ENCODE data around the gene ANKRD33B.

The ANKRD33B gene

GRCh38 chr5:10578293-10578665 is 14.4 kb downstream of the ANKRD33B start:
- TF ChIP-seq CTCF (IDR thresholded peaks at IDR 0.05; ENCODE audit: low read depth, low read length, missing control alignments): no peak
- DNase-seq: no peak

GRCh38 chr5:10578869-10579268 is 15.0 kb downstream of the ANKRD33B start:
- no peaks in the 10 kb centered on the region for H3K36me3 ChIP-seq (replicated peaks)
- no peak overlapping the region for H3K27ac ChIP-seq
- DNase-seq: no peak
- H3K27me3 ChIP-seq (replicated peaks): no peaks in the 10 kb centered on the region
- no peak for TF ChIP-seq CTCF (IDR thresholded peaks at IDR 0.05; ENCODE audit: low read depth, low read length, missing control alignments)
- in situ Hi-C loops (cut with HindIII; ENCODE audit: low pct_ligation_motif_present, low sequenced_read_pairs): no loop called here
- no peak overlapping the region for H3K4me3 ChIP-seq (ENCODE audit: low read depth, low read length)

More at GRCh38 chr5:10578293-10578665, 14.4 kb downstream of the ANKRD33B start:
- no peak overlapping the region for H3K27ac ChIP-seq
- no peak overlapping the region for H3K4me3 ChIP-seq (ENCODE audit: low read depth, low read length)
- in situ Hi-C loops (cut with HindIII; ENCODE audit: low pct_ligation_motif_present, low sequenced_read_pairs): no loop called here
- no peaks in the 10 kb centered on the region for H3K27me3 ChIP-seq (replicated peaks)
- no peaks in the 10 kb centered on the region for H3K36me3 ChIP-seq (replicated peaks)

GRCh38 chr5:10579536-10580521 is 16.0 kb downstream of the ANKRD33B start:
- Histone ChIP-seq H3K4me3 (ENCODE audit: low read depth, low read length) (no peak overlapping the region), H3K27me3 (replicated peaks) (no peaks in the 10 kb centered on the region), H3K27ac (no peak overlapping the region), H3K36me3 (replicated peaks) (no peaks in the 10 kb centered on the region)
- DNase-seq: no peak
- in situ Hi-C loops (cut with HindIII; ENCODE audit: low pct_ligation_motif_present, low sequenced_read_pairs): no loop called here
- no peak for TF ChIP-seq CTCF (IDR thresholded peaks at IDR 0.05; ENCODE audit: low read depth, low read length, missing control alignments)

GRCh38 chr5:10580531-10581423 is 16.9 kb downstream of the ANKRD33B start:
- TF ChIP-seq CTCF (IDR thresholded peaks at IDR 0.05; ENCODE audit: low read depth, low read length, missing control alignments): no peak
- H3K27ac ChIP-seq: no peak overlapping the region
- in situ Hi-C loops (cut with HindIII; ENCODE audit: low pct_ligation_motif_present, low sequenced_read_pairs): no loop called here
- H3K27me3 ChIP-seq (replicated peaks): no peaks in the 10 kb centered on the region
- no peaks in the 10 kb centered on the region for H3K36me3 ChIP-seq (replicated peaks)
- no peak overlapping the region for H3K4me3 ChIP-seq (ENCODE audit: low read depth, low read length)
- no peak for DNase-seq

- Histone ChIP-seq H3K27ac (no peak overlapping the region), H3K4me3 (ENCODE audit: low read depth, low read length) (no peak overlapping the region), H3K27me3 (replicated peaks) (no peaks in the 10 kb centered on the region), H3K36me3 (replicated peaks) (no peaks in the 10 kb centered on the region)
- no peak for TF ChIP-seq CTCF (IDR thresholded peaks at IDR 0.05; ENCODE audit: low read depth, low read length, missing control alignments)
- no peak for DNase-seq
- in situ Hi-C loops (cut with HindIII; ENCODE audit: low pct_ligation_motif_present, low sequenced_read_pairs): no loop called here
These were observed 17.5 kb downstream of the ANKRD33B start for GRCh38 chr5:10581424-10581748.
